Adipose tissue (tissue), 3 donors: ENCODE results near the gene ZNF711. TPM values are rescaled to one million over a fixed set of nuclear protein-coding genes. Genes with fewer than 3 reads are reported as not detected.
"Not testable (repeated sequence)": the region's sequence is repeated elsewhere in the genome, so short reads cannot be mapped to it uniquely, and the experiment has no call there.

Source experiments
- H3K27ac ChIP-seq: one replicate; pipeline ENCODE4 v1.5.1; 2013; ENCODE audit warnings: low read depth, low read length
- WGBS, 3 donors: extraction: QIAGEN DNeasy Blood & Tissue Kit; methylation state at CpG; one replicate each; pipeline ENCODE4 v1.1.7; 2013; 5-methylcytosine and 5-hydroxymethylcytosine counted together
- polyA plus RNA-seq, 3 donors: library from polyadenylated mRNA; stranded (reverse); fragments of 200-250 nt; gene quantifications; one replicate each; pipeline ENCODE4 v1.2.3, GENCODE V29; 2013
- donor health status: healthy with polysubstance abuse.
- donor health status: Bipolar disorder and iron deficiency.
- donor health status: healthy.

Gene ZNF711
- 1 to 10 TPM in 2 of 3 donors, under 1 TPM in 1; 0.68 to 2.1 (median 1.1) TPM for polyA plus RNA-seq

DNA sequence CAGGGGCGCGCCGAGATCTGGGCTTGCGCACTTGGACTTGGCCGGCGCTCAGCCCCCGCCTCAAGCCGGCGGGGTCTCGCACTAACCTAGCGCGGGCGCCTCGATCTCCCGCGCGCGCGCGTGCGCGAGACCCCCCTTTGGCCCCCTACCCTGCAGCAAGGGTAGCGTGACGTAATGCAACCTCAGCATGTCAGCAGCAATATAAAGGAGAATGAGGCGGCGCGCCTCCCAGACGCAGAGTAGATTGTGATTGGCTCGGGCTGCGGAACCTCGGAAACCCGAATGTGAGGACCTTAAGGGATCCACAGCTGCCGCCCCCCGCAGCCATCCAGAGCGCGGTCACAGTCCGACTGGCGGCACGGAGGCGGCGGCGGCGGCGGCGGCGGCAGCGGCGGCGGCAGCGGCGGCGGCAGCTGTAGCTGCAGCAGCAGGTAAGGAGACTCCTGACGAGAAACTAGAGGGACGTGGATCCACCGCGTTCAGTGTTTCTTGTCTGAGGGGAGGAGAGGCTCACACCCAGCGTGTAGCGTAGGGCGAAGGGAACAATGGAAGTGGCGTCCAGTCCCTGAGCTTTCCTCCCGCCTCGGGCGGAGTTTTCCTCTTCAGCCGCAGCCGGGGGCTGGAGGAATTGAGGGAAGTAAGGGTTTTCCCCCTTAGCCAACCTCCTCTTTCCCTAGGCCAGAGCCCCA, at the start of gene ZNF711, which contains the start of gene SATL1:
Gene ZNF711 (plus strand): TSS at position 231 of the 689 bp plus-strand sequence. CDS start 3,582 bp downstream, outside the sequence.
Gene SATL1 (minus strand): TSS at position 19 of the 689 bp plus-strand sequence. CDS start 134,811 bp downstream, outside the sequence.
- 1 to 33% (median 1%) methylated on average over 33 to 65 of the region's 65 CpGs for WGBS, 3 donors
- H3K27ac ChIP-seq: no peak within 1 kb of the TSS

- 0 to 66% (median 55%) methylated on average over 1 of the region's 1 CpG for WGBS, 3 donors
- no peak overlapping the region for H3K27ac ChIP-seq
Measured at GRCh38 chrX:85196319-85196718, 47.5 kb upstream of the ZNF711 start.

GRCh38 chrX:85203461-85203970, 40.3 kb upstream of the ZNF711 start:
- WGBS, 3 donors: 85 to 91% (median 89%) methylated on average over 8 of the region's 8 CpGs

DNA sequence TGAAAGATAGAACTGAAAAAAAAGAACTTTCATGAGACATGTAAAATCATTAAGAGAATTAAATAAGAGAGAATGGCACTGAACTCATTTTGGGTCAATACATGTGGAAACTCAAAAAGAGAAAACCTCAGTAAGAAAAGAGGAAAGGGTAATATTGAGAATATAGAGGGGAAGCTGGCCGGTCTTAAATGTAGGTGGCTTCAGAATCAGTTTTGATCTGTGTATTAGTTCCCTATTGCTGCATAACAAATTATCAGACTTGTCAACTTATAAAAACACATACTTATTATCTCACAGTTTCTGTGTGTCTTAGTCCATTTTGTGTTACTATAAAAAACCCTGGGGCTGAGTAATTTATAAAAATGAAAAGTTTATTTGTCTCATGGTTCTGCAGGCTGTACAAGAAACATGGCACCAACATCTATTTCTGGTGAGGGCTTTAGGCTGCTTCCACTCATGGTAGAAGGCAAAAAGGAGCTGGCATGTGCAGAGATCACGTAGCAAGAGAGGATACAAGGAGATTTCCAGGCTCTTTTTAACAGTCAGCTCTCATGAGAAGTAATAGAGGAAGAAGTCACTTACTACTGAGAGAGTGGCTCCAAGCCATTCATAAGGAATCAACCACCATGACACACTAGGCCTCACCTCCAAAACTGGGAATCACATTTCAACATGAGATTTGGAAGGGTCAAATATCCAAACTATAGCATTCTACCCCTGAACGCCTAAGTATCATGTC, 29.8 kb upstream of the ZNF711 start:
- 68 to 93% (median 85%) methylated on average over 3 of the region's 3 CpGs for WGBS, 3 donors
- no peak overlapping the region for H3K27ac ChIP-seq

More at GRCh38 chrX:85203461-85203970, 40.3 kb upstream of the ZNF711 start:
- no peak overlapping the region for H3K27ac ChIP-seq

GRCh38 chrX:85215946-85216345, 27.8 kb upstream of the ZNF711 start:
- H3K27ac ChIP-seq: no peak overlapping the region
- WGBS, 3 donors: 59 to 83% (median 64%) methylated on average over 1 of the region's 1 CpG

DNA sequence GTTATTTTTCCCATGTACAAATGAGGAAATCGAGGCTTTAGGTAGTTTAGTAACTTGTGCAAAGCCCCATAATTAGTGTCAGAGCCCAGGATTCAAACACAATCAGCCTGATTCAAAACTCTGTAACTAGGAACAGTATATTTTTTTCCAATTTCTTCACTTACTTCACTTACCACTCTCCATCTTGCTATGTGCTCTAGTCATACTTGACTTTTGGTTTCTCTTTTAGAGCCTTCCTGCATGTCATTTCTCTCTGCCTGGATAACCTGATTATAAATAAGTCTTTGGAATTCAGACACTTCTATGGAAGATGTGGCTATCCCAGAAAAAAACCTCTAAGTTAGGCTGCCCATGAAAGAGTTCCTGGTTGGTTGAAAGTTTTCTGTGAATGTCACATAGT, 22.4 kb upstream of the ZNF711 start:
- 55 to 84% (median 59%) methylated on average over 1 of the region's 1 CpG for WGBS, 3 donors
- H3K27ac ChIP-seq: no peak overlapping the region

GRCh38 chrX:85223359-85223758, 20.4 kb upstream of the ZNF711 start:
- WGBS, 3 donors: 47 to 59% (median 48%) methylated on average over 2 of the region's 2 CpGs
- no peak overlapping the region for H3K27ac ChIP-seq

DNA sequence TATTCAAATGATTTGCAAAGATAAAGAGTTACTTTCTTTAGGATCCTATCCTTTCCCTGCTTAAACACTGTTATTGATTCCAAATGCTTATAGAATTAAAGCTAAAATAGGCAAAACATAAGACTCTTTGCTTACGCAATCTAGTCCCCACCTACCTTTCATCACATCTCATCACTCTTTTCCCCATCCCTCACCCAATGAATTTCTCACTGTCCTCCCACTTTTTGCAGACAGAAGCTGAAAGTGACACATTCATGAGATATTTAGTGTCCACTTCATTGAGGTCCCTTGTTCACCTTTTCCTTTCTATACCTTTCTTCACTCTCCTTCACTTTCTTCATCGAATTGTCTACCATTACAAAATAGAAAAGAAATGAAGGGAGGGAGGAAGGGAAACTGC, 636 bp upstream of the ZNF711 start:
- no peak overlapping the region for H3K27ac ChIP-seq
- WGBS, 3 donors: 26 to 53% (median 28%) methylated on average over 2 of the region's 2 CpGs

GRCh38 chrX:85244450-85245211, 840 bp downstream of the ZNF711 start:
- H3K27ac ChIP-seq: no peak overlapping the region
- WGBS, 3 donors: 0 to 28% (median 0%) methylated on average over 32 to 42 of the region's 42 CpGs

GRCh38 chrX:85285286-85285685, 41.5 kb downstream of the ZNF711 start:
- WGBS, 3 donors: 75 to 93% (median 85%) methylated on average over 6 of the region's 6 CpGs

DNA sequence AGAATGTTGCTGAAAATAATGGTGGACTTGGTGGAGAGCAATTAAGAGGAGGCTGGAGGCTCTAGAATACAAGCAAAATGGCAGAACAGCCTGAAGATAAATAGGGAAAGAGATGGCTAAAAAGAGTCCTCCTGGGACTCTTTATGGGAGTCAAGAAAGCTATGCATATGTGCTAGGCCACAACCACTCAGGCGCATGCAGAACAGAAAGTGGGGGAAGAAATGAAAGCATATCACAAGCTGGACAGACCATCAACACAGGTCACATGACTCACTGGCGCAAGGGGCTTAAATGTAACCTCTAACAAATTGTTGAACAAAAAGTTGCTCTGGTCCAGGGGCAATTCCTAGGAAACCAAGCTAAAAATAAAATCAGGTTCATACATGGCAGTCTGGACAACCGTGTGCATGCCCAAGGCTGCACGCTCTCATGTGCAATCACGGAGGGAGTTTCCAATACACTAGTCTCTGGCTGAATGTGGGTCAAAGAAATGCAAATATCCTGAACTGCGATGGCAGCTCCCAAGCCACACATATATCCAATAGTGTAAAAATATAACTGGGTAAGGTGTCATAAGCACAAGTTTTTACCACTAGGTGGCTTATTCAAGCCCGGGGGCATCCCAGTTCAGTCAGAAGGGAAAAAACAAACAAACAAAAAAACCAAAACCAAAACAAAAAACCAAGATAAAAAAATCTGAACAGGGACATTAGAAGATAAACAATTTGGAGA, 45.4 kb downstream of the ZNF711 start:
- H3K27ac ChIP-seq: no peak overlapping the region
- 78 to 95% (median 93%) methylated on average over 7 of the region's 7 CpGs for WGBS, 3 donors

More at GRCh38 chrX:85285286-85285685, 41.5 kb downstream of the ZNF711 start:
- not testable (repeated sequence) for H3K27ac ChIP-seq

GRCh38 chrX:85303544-85303943, 59.8 kb downstream of the ZNF711 start:
- no peak overlapping the region for H3K27ac ChIP-seq
- 71 to 95% (median 82%) methylated on average over 3 of the region's 3 CpGs for WGBS, 3 donors

DNA sequence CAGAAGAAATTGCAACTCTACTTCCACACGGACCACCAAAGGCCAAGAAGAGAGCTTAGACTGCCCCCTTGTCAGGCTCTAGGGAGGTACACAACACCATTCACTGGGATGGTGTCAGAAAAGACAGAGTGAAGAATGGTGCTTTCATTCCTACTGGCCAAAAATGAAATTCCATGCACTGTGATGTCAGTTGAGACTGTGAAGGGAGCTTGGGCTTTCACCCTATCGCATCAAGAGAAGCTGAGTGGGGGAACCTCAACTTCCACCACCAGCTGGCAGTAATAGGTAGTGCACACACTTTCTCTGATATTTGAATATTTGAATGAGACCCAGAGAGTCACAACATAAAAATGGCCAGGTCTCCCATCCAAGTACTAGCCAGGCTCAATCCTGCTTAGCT, 65.9 kb downstream of the ZNF711 start:
- 63 to 82% (median 74%) methylated on average over 2 of the region's 2 CpGs for WGBS, 3 donors

GRCh38 chrX:85311348-85311747, 67.6 kb downstream of the ZNF711 start:
- WGBS, 3 donors: 86 to 97% (median 89%) methylated on average over 2 of the region's 2 CpGs
- H3K27ac ChIP-seq: not testable (repeated sequence)

More for the DNA sequence above, 65.9 kb downstream of the ZNF711 start:
- no peak overlapping the region for H3K27ac ChIP-seq
